ENCODE measurements around the gene TEX101.
"Not testable (repeated sequence)": the region's sequence is repeated elsewhere in the genome, so short reads cannot be mapped to it uniquely, and the experiment has no call there.

Gene TEX101

DNA sequence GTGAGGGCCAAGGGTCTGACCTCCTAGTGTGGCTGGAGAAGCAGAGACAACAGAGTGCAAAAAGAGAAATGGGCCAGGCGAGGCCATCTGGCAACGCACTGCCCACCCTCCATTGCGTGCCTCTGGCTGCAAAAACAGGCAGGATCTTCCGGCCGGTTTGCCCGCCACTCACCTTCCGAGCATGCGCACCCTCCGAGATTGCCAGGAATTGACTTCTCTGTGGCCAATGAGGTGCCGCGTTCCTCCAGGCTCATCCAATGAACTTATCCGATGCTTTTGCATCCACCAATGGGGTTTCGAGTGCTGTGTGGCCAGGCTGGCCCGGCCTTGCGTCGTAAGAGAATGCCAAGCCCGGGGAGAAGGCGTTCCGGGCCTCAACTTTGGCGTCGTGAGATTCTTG, at the start of gene TEX101:
Gene TEX101, plus strand, starts transcription at position 337 of the 400 bp plus-strand sequence. CDS start 1,030 bp downstream, outside the sequence.
- no peak for DNase-seq (ENCODE audit: low read depth)

DNA sequence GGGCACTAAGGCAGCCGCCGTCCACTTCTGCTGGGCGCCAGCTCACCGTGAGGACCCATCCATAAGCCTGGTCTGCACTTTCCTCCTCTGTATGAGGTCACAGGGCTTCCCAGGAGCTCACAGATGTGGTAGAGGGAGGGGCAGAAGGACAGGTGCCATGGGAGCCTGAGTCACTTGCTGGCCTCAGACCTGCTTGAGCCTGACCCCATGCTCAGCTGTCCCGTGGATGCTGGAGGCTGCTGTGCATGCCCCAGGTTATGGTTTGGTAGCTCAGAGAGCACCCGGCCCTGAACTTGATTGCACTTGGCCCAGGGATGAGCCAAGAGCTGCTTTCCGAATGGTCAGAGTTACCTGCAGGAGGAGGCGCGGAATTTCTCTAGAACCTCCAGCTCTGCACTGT, 49.0 kb upstream of the TEX101 start:
- DNase-seq (ENCODE audit: low read depth): not testable (repeated sequence)

- DNase-seq (ENCODE audit: low read depth): no peak
These were observed 46.9 kb upstream of the TEX101 start for GRCh38 chr19:43367822-43368221.

GRCh38 chr19:43368897-43369296, 45.8 kb upstream of the TEX101 start:
- not testable (repeated sequence) for DNase-seq (ENCODE audit: low read depth)

- no peak for DNase-seq (ENCODE audit: low read depth)
These were observed 42.8 kb upstream of the TEX101 start for GRCh38 chr19:43371909-43372308.

- no peak for DNase-seq (ENCODE audit: low read depth)
These were observed 42.2 kb upstream of the TEX101 start for GRCh38 chr19:43372462-43372861.

GRCh38 chr19:43377624-43378023, 37.1 kb upstream of the TEX101 start:
- DNase-seq (ENCODE audit: low read depth): not testable (repeated sequence)

- no peak for DNase-seq (ENCODE audit: low read depth)
These were observed 34.7 kb upstream of the TEX101 start for GRCh38 chr19:43380008-43380407.

- no peak for DNase-seq (ENCODE audit: low read depth)
These were observed 33.8 kb upstream of the TEX101 start for GRCh38 chr19:43380771-43381386.

DNA sequence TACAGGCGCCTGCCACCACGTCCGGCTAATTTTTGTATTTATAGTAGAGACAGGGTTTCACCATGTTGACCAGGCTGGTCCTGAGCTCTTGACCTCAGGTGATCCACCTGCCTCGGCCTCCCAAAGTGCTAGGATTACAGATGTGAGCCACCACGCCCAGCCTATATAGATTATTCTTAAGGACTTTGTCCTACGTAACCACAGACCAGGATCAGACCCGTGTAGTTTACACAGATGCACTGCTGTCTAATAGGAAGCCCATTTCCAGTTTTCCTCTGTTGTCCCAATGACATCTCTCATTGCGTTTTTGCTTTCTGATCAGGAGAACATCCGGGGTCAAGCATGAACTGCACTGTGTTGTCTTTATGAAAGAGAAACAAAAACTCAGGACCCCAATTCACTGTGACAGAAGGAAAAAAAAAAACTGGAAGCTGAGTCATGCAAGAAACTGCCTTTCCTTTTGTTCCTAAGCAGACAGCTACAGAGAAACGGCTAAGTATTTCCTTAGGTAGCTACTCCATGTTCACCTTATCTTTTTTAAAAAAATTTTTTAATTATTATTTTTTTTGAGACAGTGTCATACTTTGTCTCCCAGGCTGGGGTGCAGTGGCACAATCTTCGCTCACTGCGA, 32.0 kb upstream of the TEX101 start:
- not testable (repeated sequence) for DNase-seq (ENCODE audit: low read depth)

GRCh38 chr19:43383254-43383653, 31.4 kb upstream of the TEX101 start:
- not testable (repeated sequence) for DNase-seq (ENCODE audit: low read depth)

- not testable (repeated sequence) for DNase-seq (ENCODE audit: low read depth)
These were observed 30.9 kb upstream of the TEX101 start for GRCh38 chr19:43383759-43384158.

DNA sequence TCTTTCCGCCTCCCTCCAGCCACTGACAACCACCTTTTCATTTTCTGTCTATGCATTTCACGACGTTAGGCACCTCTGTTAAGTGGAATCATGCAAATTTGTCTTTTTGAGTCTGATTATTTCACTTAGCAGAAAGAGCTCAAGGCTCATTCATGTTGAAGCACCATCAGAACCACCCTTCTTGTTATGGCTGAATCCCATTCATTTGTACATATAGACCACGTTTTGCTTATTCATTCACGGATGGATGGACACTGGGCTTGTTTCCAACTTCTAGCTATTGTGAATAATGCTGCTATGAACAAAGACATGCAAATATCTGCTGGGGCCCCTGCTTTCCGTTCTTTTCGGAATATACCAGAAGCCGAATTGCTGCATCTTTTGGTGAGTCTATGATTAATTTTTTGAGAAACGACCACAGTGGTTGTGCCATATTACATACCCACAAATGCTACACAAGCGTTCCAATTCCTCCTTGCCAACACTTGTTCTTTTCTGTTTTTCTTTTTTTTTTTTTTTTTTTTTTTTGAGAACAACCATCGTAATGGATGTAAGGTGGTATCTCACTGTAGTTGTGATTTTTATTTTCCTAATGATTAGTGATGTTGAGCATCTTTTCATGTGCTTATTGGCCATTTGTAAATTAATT, 23.7 kb upstream of the TEX101 start:
- DNase-seq (ENCODE audit: low read depth): not testable (repeated sequence)

- not testable (repeated sequence) for DNase-seq (ENCODE audit: low read depth)
These were observed 23.1 kb upstream of the TEX101 start for GRCh38 chr19:43391552-43391935.

- not testable (repeated sequence) for DNase-seq (ENCODE audit: low read depth)
These were observed 21.2 kb upstream of the TEX101 start for GRCh38 chr19:43393501-43393900.

- DNase-seq (ENCODE audit: low read depth): no peak
These were observed 19.1 kb upstream of the TEX101 start for GRCh38 chr19:43395561-43395960.

GRCh38 chr19:43406297-43406696, 8.4 kb upstream of the TEX101 start:
- DNase-seq (ENCODE audit: low read depth): no peak

GRCh38 chr19:43407416-43408005, 7.2 kb upstream of the TEX101 start:
- no peak for DNase-seq (ENCODE audit: low read depth)

DNA sequence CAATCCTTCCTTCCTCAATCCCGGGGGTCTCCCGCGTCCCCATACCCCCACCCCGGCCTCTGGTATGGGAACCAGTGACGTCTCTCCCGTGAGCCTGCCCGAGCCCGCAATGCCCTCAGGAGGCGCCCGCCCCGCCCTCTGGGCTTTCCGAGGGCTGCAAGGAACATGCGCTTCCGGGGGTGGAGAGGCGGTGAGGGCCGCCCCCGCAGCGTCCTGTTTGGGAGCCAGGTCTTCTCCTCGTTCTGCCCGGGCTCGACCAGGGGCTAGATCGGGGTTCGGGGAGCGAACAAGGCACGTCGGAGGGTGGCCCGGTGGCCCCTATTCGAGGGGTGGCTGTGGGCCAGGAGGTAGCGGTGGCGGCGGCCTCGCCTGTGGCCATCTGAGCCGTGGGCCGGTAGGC, 6.6 kb upstream of the TEX101 start:
- DNase-seq (ENCODE audit: low read depth): no peak

DNA sequence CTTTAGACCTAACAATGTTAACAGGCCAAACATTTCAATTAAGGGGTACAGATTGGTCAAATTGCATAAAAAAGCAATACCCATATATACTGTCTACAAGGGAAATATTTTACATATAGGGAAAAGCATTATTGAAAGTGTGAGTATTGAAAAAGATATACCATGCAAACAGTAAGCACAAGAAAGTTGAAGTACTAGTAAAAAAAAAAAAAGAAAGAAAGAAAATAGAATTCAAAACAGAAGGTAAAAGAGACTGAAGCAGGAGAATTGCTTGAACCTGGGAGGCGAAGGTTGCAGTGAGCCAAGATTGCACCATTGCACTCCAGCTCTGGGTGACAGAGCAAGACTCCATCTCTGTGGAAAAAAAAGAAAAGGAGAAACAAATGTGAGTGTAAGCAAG, 5.3 kb upstream of the TEX101 start:
- no peak for DNase-seq (ENCODE audit: low read depth)

DNA sequence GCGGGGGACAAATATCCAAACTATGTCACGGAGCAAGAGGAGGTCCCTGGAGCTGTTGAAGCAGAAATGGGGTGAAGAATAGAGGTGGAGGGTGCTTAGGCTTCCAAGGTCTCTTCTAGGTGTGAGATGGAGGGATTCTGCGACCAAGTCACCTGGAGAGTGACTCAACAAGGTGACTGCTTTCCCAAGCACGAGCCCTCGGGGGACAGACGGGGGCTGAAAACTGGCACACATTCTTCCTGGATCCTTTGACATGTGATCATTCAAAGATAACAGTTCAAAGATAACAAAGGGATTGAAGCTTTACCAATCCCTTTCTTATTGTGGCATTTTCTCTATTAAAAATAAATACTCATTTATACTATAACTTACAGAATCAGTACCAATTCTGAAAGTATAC, 2.2 kb upstream of the TEX101 start:
- no peak for DNase-seq (ENCODE audit: low read depth)

GRCh38 chr19:43416951-43417623, 2.4 kb downstream of the TEX101 start:
- DNase-seq (ENCODE audit: low read depth): no peak
